GM12875 (cell line): ENCODE results near the gene LYPD4.

Experiments
- H3K4me3 ChIP-seq: one replicate; pipeline ENCODE4 v1.5.1; 2011; ENCODE audit warnings: low read depth, low read length, control low read depth
- TF ChIP-seq, protein P1 (sequence below): IDR thresholded peaks from 2 replicates; pipeline ENCODE4 v1.5.1; 2011; ENCODE audit warnings: low read depth, mild to moderate bottlenecking, control low read depth, inconsistent platforms, low read length, moderate library complexity, borderline replicate concordance; ENCODE audit not compliant: insufficient read depth

Gene LYPD4

DNA sequence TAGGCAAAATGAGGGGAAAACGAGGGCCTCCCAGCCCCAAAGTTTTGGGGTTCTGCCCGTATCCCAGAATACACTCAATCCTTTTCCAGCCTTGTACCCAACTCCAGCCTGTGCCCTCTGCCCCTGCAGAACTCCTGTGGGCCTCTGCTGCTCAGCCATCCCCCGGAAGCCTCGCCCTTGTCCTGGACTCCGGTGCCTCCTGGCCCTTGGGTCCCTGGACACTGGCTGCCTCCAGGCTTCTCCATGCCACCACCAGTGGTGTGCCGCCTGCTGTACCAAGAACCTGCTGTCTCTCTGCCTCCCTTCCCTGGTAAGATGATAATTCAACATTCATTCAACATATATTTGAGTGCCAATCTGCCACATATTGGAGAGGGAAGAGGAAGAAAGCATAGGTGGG lies 4.2 kb upstream of the LYPD4 start:
- TF ChIP-seq, protein P1, sequence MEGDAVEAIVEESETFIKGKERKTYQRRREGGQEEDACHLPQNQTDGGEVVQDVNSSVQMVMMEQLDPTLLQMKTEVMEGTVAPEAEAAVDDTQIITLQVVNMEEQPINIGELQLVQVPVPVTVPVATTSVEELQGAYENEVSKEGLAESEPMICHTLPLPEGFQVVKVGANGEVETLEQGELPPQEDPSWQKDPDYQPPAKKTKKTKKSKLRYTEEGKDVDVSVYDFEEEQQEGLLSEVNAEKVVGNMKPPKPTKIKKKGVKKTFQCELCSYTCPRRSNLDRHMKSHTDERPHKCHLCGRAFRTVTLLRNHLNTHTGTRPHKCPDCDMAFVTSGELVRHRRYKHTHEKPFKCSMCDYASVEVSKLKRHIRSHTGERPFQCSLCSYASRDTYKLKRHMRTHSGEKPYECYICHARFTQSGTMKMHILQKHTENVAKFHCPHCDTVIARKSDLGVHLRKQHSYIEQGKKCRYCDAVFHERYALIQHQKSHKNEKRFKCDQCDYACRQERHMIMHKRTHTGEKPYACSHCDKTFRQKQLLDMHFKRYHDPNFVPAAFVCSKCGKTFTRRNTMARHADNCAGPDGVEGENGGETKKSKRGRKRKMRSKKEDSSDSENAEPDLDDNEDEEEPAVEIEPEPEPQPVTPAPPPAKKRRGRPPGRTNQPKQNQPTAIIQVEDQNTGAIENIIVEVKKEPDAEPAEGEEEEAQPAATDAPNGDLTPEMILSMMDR = no peak
- H3K4me3 ChIP-seq = no peak overlapping the region

DNA sequence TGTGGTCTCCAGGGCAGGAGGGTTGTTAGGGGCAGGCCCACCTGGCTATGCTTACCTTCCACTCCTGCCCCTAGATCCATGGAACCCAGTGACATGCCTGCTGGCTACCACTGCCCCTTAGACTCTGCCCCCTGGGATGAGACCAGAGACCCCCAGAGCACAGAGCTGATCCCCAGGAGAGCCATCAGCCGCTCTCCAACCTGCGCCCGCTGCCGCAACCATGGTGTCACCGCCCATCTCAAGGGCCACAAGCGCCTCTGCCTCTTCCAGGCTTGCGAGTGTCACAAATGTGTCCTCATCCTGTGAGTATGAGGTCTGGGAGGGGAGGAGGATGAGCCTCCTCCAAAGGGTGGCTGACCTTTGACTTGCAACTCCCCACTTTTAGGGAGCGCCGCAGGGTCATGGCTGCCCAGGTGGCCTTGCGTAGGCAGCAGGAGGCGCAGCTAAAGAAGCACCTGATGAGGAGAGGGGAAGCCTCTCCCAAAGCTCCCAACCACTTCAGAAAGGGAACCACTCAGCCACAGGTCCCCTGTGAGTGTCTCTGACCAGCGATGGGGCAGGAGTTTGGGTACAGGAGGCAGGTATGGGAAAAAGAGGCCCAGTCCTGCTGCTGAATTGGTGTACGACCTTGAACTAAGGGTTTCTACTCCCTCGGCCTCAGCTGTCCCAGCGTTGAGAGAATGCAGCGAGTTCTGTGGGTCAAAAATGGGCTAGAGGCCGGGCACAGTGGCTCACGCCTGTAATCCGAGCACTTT lies 3.0 kb upstream of the LYPD4 start:
- H3K4me3 ChIP-seq = no peak overlapping the region
- TF ChIP-seq, protein P1 = no peak

GRCh38 chr19:41845051-41845590 lies 638 bp upstream of the LYPD4 start:
- no peak overlapping the region for H3K4me3 ChIP-seq
- TF ChIP-seq, protein P1 = no peak

GRCh38 chr19:41845001-41845050 lies 343 bp upstream of the LYPD4 start, which contains the start of gene DMRTC2:
DMRTC2 (plus strand) TSS chr19:41845042; CDS start chr19:41847429, 2,387 bp downstream.
- H3K4me3 ChIP-seq = no peak within 1 kb of the TSS
- TF ChIP-seq, protein P1 = no peak

DNA sequence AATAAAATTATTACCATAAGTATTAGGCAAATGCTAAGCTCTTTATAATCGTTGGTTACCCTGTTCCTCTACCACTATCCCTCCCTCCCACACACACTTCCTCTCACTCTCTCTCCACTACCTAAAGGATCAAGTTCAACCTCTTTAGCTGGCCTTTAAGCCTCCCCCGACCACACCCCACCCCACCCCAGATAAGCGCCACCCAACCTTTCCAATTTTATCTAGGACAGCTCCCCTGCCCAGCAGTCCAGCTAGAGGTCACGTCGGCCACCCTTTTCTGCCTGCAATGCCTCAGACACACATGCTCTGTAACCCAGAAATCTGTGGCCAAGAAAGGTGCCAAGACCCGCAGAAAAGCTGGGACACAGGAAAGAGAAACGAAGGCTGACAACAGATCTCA lies 1.1 kb downstream of the LYPD4 start:
- TF ChIP-seq, protein P1 = no peak
- no peak overlapping the region for H3K4me3 ChIP-seq

GRCh38 chr19:41839211-41839610 lies 5.3 kb downstream of the LYPD4 start:
- TF ChIP-seq, protein P1 = no peak
- no peak overlapping the region for H3K4me3 ChIP-seq

DNA sequence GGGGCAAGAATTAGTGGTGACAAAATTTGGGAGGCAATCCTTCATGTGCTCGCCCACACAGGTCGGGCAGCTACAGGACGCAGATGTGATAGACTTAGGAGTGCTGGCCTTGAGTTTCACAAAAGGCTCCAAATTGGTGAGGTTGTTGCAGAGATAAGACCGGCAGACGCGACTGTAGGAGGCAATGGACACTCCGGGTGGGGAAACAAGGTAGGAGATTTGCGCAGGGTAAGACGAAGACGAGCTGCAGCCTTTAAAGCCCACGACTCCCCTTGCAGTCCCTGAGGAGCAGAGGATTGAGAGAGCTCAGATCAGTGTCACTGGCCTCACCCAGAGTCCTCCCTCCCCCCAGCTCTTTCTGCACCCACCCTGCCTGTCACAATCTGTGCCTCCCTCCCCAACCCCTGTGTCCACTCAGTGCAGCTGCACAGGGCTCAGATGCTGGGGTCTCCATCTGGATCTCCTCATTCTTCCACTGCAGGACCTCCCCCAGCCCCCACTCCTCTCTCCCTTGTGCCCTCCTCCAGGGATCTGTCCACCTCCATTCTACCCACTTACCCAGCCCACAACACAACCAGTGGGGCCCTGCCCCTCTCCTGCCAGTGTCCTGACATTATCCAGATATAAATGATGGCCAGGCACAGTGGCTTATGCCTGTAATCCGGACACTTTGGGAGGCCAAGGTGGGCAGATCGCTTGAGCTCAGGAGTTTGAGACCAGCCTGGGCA lies 6.3 kb downstream of the LYPD4 start:
- no peak overlapping the region for H3K4me3 ChIP-seq
- TF ChIP-seq, protein P1 = no peak
